GM21723 (cell line): ENCODE data around the gene FAM219A.
"Not testable (repeated sequence)": the region's sequence is repeated elsewhere in the genome, so short reads cannot be mapped to it uniquely, and the experiment has no call there.

ENCODE experiments used
- ATAC-seq: cut with Tn5 transposase; IDR thresholded peaks from one replicate; pipeline ENCODE4 v1.9.1; 2021; ENCODE audit warnings: mild to moderate bottlenecking, moderate library complexity; ENCODE audit not compliant: unreplicated experiment

The FAM219A gene

DNA sequence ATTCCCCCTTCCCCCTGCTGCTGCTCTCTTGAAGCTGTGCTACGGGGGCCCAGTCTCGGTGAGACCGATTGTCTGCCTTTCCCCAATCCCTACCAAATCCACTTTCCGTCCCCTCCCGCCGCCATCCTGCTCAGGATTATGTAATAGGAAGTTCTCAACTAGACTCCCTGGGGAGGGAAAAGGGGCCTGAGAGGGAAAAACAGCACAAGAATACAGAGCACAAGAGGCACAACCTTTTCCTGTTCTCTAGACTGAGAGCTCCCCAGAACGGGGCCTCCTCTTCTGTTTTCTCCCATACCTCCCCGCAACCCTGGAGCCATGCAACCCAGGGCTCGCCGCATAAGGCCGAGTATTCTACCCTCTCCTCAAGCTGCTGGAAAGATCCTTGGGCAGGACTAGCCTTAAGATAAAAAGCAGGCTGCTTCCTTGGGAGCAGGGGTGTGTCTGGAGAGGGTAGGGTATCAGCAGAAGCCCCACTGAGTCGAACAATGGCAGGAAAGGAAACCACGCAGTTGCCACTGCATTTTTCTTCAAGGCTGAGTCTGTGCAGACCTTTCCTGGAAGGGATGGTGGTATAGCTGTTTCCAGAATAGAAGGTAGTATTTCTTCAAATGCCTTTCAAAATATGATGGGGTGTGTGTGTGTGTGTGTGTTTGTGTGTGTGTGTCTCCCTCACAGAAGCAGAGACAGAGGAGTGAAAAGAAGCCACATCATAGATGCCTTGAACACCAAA is 94.6 kb downstream of the FAM219A start:
- no peak for ATAC-seq

DNA sequence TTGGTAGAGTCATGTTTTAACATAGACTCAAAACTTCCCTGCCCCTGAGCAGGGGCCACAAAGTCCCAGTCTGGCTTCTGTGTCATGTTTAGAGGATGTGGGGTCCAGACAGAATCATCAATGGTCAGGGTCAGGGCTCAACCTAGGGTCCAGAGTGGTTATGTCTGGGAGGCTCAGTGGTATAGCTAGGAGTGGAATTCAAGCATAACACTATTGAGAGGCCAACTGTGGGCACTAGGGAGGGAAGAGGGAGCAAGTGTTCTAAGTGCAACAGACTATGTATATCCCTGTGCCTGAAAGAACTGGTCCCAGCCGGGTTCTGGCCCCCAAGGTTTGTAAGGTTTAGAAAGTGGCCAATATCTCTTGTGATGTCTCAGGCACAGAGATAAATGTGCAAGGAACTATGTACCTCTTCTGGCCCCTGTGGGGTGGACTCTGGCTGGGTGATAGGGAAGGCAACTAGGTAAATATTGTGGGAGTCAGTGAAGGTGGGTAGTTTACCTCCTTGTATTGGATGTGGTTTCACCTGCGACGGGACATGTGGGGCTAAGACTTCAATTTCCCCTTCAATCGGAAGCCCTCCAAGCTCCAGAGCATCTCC is 95.7 kb downstream of the FAM219A start:
- no peak for ATAC-seq

DNA sequence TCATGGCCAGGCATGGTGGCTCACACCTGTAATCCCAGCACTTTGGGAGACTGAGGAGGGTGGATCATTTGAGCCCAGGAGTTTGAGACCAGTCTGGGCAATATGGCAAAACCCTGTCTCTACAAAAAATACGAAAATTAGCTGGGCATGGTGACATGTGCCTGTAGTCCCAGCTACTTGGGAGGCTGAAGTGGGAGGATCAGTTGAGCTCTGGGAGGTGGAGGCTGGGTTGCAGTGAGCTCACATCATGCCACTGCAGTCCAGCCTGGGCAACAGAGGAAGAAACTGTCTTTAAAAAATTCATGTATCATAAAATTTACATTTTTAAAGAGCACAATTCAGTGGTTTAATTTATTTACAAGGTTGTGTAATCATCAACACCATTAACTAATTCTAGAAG is 105.4 kb downstream of the FAM219A start:
- not testable (repeated sequence) for ATAC-seq

DNA sequence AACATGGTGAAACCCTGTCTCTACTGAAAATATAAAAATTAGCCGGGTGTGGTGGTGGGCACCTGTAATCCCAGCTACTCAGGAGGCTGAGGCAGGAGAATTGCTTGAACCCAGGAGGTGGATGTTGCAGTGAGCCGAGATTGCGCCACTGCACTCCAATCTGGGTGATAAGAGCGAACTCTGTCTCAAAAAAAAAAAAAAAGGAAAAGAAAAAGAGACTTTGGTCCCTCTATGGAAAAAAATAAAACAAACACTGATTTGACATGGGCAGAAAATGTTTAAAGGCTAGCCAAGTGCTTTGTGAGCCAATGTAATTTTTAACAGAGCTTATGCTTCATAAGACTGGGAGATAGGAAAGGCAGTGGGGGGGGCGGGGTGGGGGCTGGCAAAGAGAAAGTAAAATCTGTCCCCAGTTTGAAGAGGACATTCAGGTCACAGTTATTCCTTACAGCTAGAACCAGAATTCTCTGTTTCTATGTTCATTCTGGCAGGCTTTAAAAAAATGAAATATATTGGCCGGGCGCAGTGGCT is 106.2 kb downstream of the FAM219A start:
- not testable (repeated sequence) for ATAC-seq

DNA sequence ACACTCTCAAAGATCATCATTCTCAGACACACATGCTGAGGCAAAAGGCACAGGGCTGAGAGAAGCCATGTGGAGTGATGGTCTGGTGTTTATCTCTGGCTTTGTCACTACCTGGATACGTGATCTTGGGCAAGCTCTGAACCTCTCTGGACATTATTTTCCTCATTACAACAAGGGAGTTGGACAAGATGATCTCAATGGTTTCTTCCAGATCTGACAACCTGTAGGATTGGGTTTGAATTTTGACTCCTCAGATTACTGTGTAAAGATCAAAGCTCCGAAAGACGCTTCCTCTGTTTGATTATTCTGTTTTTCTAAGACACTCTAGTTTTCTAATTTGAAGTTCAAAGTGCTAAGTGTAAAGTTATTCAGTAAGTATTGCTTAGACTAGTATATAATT is 109.0 kb downstream of the FAM219A start:
- no peak for ATAC-seq
